NOMO-1 treated with DMSO at 0.1 percent for 48 hours (cell line): ENCODE results near the gene MYO1A.
"Not testable (repeated sequence)": the region's sequence is repeated elsewhere in the genome, so short reads cannot be mapped to it uniquely, and the experiment has no call there.

Source experiments
- DNase-seq: peaks from one replicate; lab custom pipeline; 2025; ENCODE audit not compliant: unreplicated experiment; lab: John Stamatoyannopoulos, UW

MYO1A gene

GRCh38 chr12:57087691-57088353 is 37.9 kb upstream of the MYO1A start:
- peak; percentile 50 for DNase-seq

- DNase-seq, result peak; percentile 63
Observed at GRCh38 chr12:57087010-57087690, 37.2 kb upstream of the MYO1A start.

GRCh38 chr12:57086493-57087009 is 36.6 kb upstream of the MYO1A start:
- DNase-seq, result no peak

GRCh38 chr12:57085999-57086492 is 36.1 kb upstream of the MYO1A start:
- DNase-seq, result no peak

GRCh38 chr12:57080855-57081254 is 30.9 kb upstream of the MYO1A start:
- no peak for DNase-seq

GRCh38 chr12:57079821-57080220 is 29.9 kb upstream of the MYO1A start:
- no peak for DNase-seq

- peak; percentile 100 for DNase-seq
Observed at GRCh38 chr12:57078519-57079404, 28.8 kb upstream of the MYO1A start, which contains the start of gene NEMP1. TSS of gene NEMP1 (minus strand) at chr12:57078791. CDS start at chr12:57078745, 46 bp downstream.

GRCh38 chr12:57073566-57074450 is 23.9 kb upstream of the MYO1A start:
- not testable (repeated sequence) for DNase-seq

GRCh38 chr12:57072661-57073060 is 22.7 kb upstream of the MYO1A start:
- no peak for DNase-seq

GRCh38 chr12:57069523-57069922 is 19.6 kb upstream of the MYO1A start:
- DNase-seq, result peak; percentile 96

- no peak for DNase-seq
Observed at GRCh38 chr12:57066245-57066644, 16.3 kb upstream of the MYO1A start.

- DNase-seq, result peak; percentile 65
Observed at GRCh38 chr12:57063991-57064685, 14.2 kb upstream of the MYO1A start.

GRCh38 chr12:57058454-57058853 is 8.5 kb upstream of the MYO1A start:
- no peak for DNase-seq

GRCh38 chr12:57057067-57057751 is 7.3 kb upstream of the MYO1A start:
- no peak for DNase-seq

- DNase-seq, result peak; percentile 76
Observed at GRCh38 chr12:57055824-57056223, 5.9 kb upstream of the MYO1A start.

- not testable (repeated sequence) for DNase-seq
Observed at GRCh38 chr12:57053901-57054300, 4.0 kb upstream of the MYO1A start.

- not testable (repeated sequence) for DNase-seq
Observed at GRCh38 chr12:57053146-57053545, 3.2 kb upstream of the MYO1A start.

- DNase-seq, result no peak
Observed at GRCh38 chr12:57051011-57051410, 1.1 kb upstream of the MYO1A start.

- no peak for DNase-seq
Observed at GRCh38 chr12:57049119-57049446, 846 bp downstream of the MYO1A start.
